A673 (cell line): Measurements from ENCODE around the gene LARP4. TPM values are rescaled to one million over a fixed set of nuclear protein-coding genes. Genes with fewer than 3 reads are reported as not detected.

Source experiments
- BruUV-seq: library from RNA; stranded (reverse); fragments of 400-500 nt; replicated peaks from 2 replicates; lab custom pipeline; 2021; lab: Mats Ljungman, UMichigan
- CTCF ChIA-PET: fragments of 300-600 bp; sonication (Branson Sonifier 250); formaldehyde crosslinking; loops from one replicate; lab custom pipeline; 2022; ENCODE audit warnings: antibody characterized with exemption; lab: Charles Lee
- POLR2A ChIA-PET: fragments of 300-600 bp; sonication (Branson Sonifier 250); formaldehyde crosslinking; loops from one replicate; lab custom pipeline; 2022; ENCODE audit warnings: antibody characterized with exemption; ENCODE audit not compliant: low non-redundant PET; lab: Charles Lee
- DNase-seq: peaks from one replicate; pipeline ENCODE4 v3.0.0-alpha.2; 2015; ENCODE audit warnings: low spot score
- H3K27ac ChIP-seq: fragments of 200-600 bp; sonication (generic); 2 replicates; pipeline ENCODE4 v1.5.1; 2016; ENCODE audit warnings: mixed run types, low read depth, mild to moderate bottlenecking, mixed read lengths, antibody characterized with exemption, low read length; ENCODE audit not compliant: poor library complexity, severe bottlenecking
- H3K27me3 ChIP-seq: fragments of 200-600 bp; sonication (generic); replicated peaks from 2 replicates; pipeline ENCODE4 v1.6.1; 2017; ENCODE audit warnings: mixed run types, low read depth, mild to moderate bottlenecking, mixed read lengths, antibody characterized with exemption, low read length; ENCODE audit not compliant: insufficient read depth, poor library complexity
- H3K36me3 ChIP-seq: fragments of 200-600 bp; sonication (generic); 2 replicates; pipeline ENCODE4 v1.6.1; 2016; ENCODE audit warnings: mixed run types, mild to moderate bottlenecking, mixed read lengths, antibody characterized with exemption, low read length; ENCODE audit not compliant: insufficient read depth, poor library complexity, severe bottlenecking
- H3K4me1 ChIP-seq: fragments of 200-600 bp; sonication (generic); 2 replicates; pipeline ENCODE4 v1.6.1; 2017; ENCODE audit warnings: mixed run types, mild to moderate bottlenecking, mixed read lengths, antibody characterized with exemption, low read length; ENCODE audit not compliant: insufficient read depth, poor library complexity, severe bottlenecking
- H3K4me3 ChIP-seq: fragments of 200-600 bp; sonication (generic); 2 replicates; pipeline ENCODE4 v1.5.1; 2016; ENCODE audit warnings: low read depth, mixed run types, mild to moderate bottlenecking, mixed read lengths, low read length; ENCODE audit not compliant: poor library complexity, severe bottlenecking
- H3K9me3 ChIP-seq: fragments of 200-600 bp; sonication (generic); 2 replicates; pipeline ENCODE4 v1.6.1; 2016; ENCODE audit warnings: mixed run types, low read depth, mild to moderate bottlenecking, mixed read lengths, antibody characterized with exemption, low read length; ENCODE audit not compliant: poor library complexity, severe bottlenecking
- CTCF ChIP-seq: fragments of 300-800, 200-600 bp; sonication (generic); conservative IDR thresholded peaks from 2 replicates; pipeline ENCODE4 v1.5.1; 2017; ENCODE audit warnings: low read depth, mild to moderate bottlenecking, antibody characterized with exemption, low read length, moderate library complexity, mixed read lengths
- EZH2 ChIP-seq: fragments of 200-600 bp; sonication (generic); IDR thresholded peaks from 2 replicates; pipeline ENCODE4 v1.6.1; 2017; ENCODE audit warnings: borderline replicate concordance, low read depth, mild to moderate bottlenecking, mixed read lengths, antibody characterized with exemption, low read length; ENCODE audit not compliant: poor library complexity, severe bottlenecking
- intact Hi-C: fragments of 100-400 bp; cut with micrococcal nuclease; formaldehyde crosslinking; loops from one replicate; pipeline ENCODE4 v1.10.0; 2022; ENCODE audit not compliant: unreplicated experiment
- total RNA-seq: library from RNA; stranded (reverse); gene quantifications from 2 replicates; pipeline ENCODE4 v1.2.3, GENCODE V29; 2021

Gene LARP4
- total RNA-seq, 1 experiment from 2014 or later: 91.0 TPM

- Histone ChIP-seq H3K36me3 (no peaks in the 10 kb centered on the region), H3K9me3 (no peaks in the 10 kb centered on the region), H3K4me1 (peaks cover 13% of the 10 kb centered on the region), H3K27ac (peak overlapping the region; percentile 90), H3K4me3 (peak overlapping the region; percentile 82), H3K27me3 (no peaks in the 10 kb centered on the region)
- peak; percentile 65 for DNase-seq
- ChIA-PET POLR2A (interaction anchor here (0.7 kb wide), 1 partner anchor 315 kb away, joined by 3 read pairs; no protein-coding TSS in a partner anchor), CTCF (no interaction called here)
- BruUV-seq: TSS peak; percentile 100
- intact Hi-C loops: no loop called here
- TF ChIP-seq CTCF (no peak), EZH2 (no peak)
These were observed 514 bp upstream of the LARP4 start for GRCh38 chr12:50400104-50400637.

GRCh38 chr12:50401500-50402081 is 906 bp downstream of the LARP4 start:
- peaks cover 13% of the 10 kb centered on the region for H3K4me1 ChIP-seq
- H3K9me3 ChIP-seq: no peaks in the 10 kb centered on the region
- ChIA-PET POLR2A (no interaction called here), CTCF (no interaction called here)
- H3K4me3 ChIP-seq: peak overlapping the region; percentile 82
- TF ChIP-seq CTCF (no peak), EZH2 (no peak)
- TSS peak; percentile 57 for BruUV-seq
- DNase-seq: peak; percentile 30
- no peaks in the 10 kb centered on the region for H3K27me3 ChIP-seq
- intact Hi-C loops: no loop called here
- peak overlapping the region; percentile 90 for H3K27ac ChIP-seq
- no peaks in the 10 kb centered on the region for H3K36me3 ChIP-seq

- peaks cover 13% of the 10 kb centered on the region for H3K4me1 ChIP-seq
- TF ChIP-seq EZH2 (no peak), CTCF (no peak)
- ChIA-PET POLR2A (no interaction called here), CTCF (interaction anchor here (0.6 kb wide), 1 partner anchor 11 kb away, joined by 8 read pairs; no protein-coding TSS in a partner anchor)
- no TSS peak for BruUV-seq
- DNase-seq: no peak
- H3K36me3 ChIP-seq: no peaks in the 10 kb centered on the region
- intact Hi-C loops: no loop called here
- H3K27me3 ChIP-seq: no peaks in the 10 kb centered on the region
- H3K9me3 ChIP-seq: no peaks in the 10 kb centered on the region
- peak overlapping the region; percentile 82 for H3K4me3 ChIP-seq
- H3K27ac ChIP-seq: peak overlapping the region; percentile 90
These were observed 1.7 kb downstream of the LARP4 start for GRCh38 chr12:50402264-50403000.
